ENCODE results near the gene PHF19.

The PHF19 gene

DNA sequence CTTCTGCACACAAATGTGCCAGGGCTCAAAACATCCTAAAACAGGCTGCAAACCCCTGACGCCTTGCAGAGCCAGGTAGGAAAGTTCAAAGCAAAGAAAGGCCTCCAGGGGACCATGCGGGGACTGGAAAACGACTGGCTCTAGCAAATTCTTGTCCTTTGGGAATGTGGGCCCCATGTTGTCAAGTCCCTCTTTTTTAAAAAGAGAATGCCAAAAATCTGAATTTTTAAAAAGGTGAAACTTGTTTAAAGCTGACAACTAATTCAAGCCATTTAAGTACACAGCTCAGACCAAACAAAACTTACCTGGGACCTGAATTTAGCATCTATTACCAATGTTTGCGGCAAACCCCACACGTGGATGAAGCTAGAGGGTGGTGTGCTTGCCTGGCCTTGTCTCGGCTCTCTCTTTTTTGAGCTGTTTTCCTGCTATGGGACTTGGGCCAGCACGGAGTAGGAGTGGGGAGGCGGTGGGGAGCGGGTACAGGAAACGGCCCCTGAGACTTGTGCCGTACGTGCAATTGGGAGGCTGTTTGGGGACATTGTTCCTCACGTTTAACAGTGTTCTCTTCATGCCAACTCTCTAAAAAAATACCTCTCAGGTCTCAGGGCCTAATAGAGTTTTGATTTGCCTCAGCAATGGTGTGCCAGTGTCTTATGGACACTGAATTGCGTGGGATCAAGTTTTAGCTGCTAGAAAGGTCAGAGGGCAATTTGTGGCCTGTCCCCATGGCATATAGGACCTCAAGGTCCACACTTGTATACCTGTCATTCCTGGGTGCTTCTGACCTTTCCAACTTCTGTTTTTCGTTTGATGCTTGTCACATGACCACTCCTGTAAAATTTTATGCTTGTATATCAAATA lies 15.1 kb upstream of the PHF19 start:
- no peak for DNase-seq

DNA sequence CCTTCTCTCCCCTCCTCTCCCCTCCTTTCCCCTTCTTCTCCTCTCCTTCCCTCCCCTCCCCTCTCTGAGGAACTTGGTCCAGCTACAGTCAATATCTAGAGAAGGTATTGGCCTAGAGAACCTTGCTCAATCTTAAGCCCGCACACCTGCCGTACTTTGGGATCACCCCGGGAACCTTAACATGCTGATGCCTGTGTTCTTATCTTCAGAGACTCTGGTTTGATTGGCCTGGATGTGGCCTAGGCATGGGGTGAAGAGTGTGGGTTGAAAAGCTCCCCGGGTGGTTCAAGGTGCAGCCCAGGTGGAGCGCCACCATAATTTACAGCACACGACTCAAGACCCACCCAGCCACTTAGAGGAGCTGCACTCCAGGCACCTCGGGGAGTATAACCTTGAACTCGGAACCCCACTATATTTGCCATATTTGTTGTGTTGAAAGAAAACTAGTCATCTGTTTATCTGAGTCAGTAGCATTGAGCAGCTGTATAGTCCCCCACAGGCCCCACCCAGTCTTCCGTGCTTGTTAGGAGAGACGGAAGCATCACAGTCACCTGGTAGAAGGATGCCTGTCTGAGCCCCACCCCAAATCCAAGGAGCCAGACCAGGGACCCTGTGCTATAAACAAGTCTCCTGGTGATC lies 14.4 kb upstream of the PHF19 start:
- DNase-seq, result no peak

GRCh38 chr9:120890320-120891244 lies 13.6 kb upstream of the PHF19 start:
- no peak for DNase-seq

- DNase-seq, result no peak
Measured at GRCh38 chr9:120889606-120890271, 12.8 kb upstream of the PHF19 start.

DNA sequence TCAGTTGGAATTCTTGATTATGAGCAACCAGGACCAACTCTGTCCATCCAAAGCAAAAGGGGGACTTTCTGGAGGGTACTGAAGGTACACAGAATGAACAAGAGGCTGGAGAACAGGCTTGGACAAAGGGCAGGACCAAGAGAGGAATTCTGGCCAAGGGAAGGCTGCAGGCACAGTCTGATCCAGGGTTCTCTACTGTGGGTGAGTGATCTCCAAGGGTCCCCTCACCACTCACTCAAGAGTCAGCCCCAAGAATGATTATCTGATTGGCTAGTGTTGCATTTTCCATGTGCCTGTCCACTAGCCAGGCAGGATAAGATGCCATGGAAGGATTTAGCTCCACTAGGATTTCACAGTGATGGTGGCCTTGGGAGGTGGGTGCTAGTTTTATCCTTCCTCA lies 11.6 kb upstream of the PHF19 start:
- DNase-seq, result no peak

- DNase-seq, result peak; percentile 67
Measured at GRCh38 chr9:120886490-120886967, 9.5 kb upstream of the PHF19 start.

- no peak for DNase-seq
Measured at GRCh38 chr9:120885958-120886357, 9.0 kb upstream of the PHF19 start.

- no peak for DNase-seq
Measured at GRCh38 chr9:120885457-120885856, 8.5 kb upstream of the PHF19 start.

DNA sequence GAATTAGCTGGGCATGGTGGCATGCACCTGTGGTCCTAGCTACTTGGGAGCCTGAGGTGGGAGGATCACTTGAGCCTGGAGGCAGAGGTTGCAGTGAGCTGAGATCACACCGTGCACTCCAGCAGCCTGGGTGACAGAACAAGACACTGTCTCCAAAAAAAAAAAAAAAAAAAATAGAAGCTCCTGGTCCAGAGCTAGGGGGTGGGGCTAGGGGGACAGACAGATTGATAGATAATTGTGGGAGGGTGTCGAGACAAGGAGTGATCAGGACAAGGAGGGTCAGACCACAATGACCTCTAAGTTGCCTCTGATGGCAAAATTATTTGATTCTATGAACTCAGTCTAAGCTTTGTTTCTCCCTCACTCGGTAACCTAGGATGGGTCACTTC lies 6.6 kb upstream of the PHF19 start:
- no peak for DNase-seq

DNA sequence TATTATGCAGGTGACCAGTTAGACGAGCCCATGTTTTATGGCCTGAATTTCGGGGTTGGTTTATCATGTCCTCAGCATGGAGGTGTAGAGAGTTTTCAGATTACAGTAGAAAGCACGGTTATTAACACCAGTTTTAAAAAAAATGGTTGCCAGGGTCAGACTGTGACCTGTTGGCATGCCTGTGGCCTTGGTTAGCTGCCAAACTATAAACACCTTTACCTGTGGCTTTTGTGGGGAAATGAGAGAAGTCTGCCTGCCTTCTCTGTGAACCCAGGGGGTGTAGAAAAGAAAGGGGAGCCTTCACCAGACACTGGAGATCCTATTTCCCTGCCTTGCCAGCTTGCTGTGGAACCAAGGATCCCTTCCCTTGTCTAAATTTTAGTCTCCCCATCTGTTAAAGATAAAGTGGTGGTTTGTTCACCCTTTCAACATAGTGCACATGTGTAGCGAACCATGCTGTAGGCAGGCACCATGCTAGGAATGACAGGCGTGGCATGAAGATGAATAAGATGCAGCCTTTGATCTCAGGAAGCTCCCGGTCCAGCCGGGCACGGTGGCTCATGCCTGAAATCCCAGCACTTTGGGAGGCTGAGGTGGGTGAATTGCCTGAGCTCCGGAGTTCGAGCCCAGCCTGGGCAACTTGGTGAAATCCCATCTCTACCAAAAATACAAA lies 6.1 kb upstream of the PHF19 start:
- no peak for DNase-seq

DNA sequence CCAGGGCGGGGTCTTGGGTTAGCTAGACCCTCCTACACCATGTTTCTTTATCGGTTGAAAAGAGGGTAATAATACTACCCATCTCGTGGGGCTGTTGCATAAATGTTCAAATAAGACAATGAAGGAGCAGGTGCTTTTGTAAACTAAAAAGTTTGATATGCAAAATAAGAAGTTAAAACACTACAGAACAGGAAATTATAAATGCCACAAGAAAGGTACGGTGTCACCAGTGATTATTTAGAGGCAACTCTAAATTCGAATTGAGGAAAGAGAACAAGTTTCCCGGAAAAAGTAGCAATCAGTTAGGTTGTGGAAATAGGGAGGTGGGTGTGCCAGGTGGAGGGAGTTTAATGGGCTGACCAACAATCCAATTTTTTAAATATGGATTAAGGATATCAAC lies 2.5 kb upstream of the PHF19 start:
- no peak for DNase-seq

DNA sequence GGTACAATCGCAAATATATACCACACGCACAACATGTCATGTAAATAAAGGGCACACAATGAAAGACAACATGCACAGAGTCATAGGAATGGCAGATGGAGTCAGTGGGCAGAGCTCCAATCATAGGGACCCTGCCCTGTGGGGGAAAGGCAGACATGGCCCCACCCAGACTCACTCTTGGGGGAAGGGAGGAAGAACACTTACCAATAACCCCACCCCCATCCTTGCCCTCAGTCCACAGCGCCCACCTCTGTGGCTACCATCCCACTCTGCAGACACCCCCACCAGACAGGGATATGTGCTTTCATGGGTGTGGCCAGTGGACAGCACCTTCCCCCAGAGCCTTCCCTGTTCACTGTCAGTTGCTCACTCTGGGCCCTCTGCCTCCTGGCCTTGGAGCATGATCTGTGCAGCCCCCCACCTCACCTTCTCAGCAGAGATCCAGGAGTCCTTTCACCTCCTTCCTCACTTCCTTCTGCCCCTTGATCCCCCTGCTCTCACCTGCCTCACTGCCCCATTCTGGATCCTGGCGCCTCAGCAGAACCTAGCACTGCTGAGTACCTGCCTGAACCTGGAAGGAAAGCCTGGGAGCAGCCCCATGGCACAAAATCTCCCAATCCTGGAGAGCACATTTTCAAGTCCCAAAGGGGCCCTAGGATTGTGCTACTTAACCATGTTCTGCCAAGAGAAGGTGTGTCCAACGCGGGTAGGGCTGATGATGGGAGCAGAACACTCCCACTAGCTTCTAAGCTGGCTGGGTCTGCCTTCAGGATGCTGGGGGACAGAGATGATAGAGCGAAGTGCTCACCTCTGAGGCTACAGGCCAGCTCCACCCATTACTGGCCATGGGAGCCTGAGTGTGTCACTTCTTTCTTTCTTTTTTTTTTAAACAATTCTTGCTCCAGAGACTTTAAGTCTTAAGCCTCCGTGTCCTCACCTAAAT lies 1.5 kb upstream of the PHF19 start:
- no peak for DNase-seq

GRCh38 chr9:120877276-120878034 lies 467 bp upstream of the PHF19 start:
- peak; percentile 51 for DNase-seq

GRCh38 chr9:120875954-120876841 lies 790 bp downstream of the PHF19 start:
- DNase-seq, result peak; percentile 86

GRCh38 chr9:120875643-120875953 lies 1.4 kb downstream of the PHF19 start:
- DNase-seq, result no peak

DNA sequence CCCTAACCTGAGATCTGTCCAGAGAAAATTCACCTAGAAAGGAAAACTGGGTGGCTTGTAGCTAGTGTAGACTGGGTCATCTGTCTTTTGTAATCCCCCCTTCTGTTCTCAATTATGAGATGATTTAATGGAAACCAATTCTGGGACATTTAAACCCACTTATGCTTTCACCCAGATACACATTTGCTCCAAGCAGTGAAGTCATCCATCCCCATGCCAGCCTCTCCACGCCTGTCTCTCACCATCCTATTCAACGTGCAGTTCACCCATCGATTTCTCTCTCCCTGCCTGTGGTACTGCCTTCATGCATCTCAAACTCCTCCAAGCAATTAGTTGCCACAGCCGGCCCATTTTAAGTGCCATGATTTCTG lies 1.8 kb downstream of the PHF19 start:
- DNase-seq, result no peak

DNA sequence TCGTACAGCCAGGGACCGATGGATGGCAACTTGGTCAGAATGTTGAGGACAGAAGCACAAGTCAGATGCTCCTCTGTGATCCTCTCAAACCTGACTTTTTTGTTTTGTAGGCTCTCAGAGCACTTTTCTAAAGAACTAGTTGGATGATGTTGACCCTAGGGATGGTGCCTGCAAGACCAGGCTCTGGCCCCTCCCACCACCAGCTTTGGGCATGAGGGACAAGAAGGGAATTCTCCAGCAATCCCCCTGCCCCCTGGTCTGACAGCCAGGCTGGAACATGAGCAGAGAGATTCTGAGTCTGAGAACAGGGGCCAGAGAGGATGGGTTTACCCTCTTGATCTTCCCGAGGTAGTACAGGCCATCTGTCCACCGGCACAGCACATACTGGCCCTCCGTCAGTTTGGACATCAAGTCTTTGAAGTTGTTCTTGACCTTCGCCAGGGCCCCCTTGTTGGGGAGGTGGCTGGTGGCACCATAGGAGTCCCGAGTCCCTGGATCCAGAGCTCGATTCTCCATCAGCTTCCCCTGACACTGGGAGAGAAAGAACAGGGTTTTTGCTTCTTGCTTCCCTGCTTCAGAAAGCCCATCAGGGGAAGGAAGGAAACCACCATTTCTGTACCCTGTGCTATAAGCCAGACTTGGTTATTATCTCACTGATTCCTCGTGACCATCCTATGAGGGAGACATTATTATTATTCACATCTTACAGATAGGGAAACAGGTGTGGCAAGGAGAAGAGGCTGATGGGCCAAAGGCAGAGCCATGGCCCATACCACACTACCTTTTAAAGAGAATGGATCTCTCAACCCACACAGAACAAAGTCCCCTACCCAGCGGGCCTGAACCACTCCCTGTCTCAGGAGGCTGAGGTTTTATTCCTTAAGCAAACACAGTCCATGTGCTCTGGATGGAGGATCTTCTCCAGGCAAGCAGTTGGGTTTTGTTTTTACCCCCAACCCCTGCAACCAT lies 2.5 kb downstream of the PHF19 start:
- DNase-seq, result no peak

DNA sequence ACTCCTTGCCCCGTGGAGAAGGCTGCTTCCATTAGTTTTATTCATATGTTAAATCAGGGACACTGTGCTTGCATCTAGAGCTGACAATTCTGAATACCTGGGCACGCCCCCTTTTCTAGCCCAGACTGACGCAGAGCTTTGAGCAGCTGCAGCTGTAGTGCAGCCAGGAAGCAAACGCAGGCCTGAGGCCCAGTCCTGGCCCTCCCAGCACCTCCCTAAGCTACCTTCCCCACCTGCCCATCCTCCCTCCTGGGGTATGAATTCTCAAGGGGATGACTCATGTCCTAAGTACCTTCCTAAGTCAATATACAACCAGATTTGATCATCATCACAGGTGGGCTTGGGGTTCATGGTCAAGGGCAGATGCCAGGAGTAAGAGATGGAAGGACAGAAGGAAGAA lies 3.5 kb downstream of the PHF19 start:
- DNase-seq, result peak; percentile 72
